Prostate gland (tissue), 2 donors: ENCODE data around the gene MCUR1.

ENCODE experiments used
- CTCF ChIP-seq, 4 experiments: fragments of 200-600 bp in 2 of 4; fragments of 450-650 bp in 2 of 4; sonication (generic) in 2 of 4; IDR thresholded peaks; 1 replicate in 3 of 4; 2 replicates in 1 of 4; pipeline ENCODE4 v1.5.1; 2016 to 2019; ENCODE audit warnings: antibody characterized with exemption in 4 of 4, mild to moderate bottlenecking in 2 of 4, moderate library complexity in 2 of 4
- POLR2A ChIP-seq: fragments of 450-650 bp; IDR thresholded peaks from one replicate; pipeline ENCODE4 v1.6.1; 2016; ENCODE audit warnings: antibody characterized with exemption, mild to moderate bottlenecking

- no peak for TF ChIP-seq POLR2A
- TF ChIP-seq CTCF (IDR thresholded peaks at IDR 0.05), result no peak
These were observed 3.5 kb downstream of the MCUR1 start for GRCh38 chr6:13810688-13811446.
